CD4-positive, alpha-beta memory T cell (primary cell): ENCODE measurements around the gene PTPRM. TPM values are rescaled to one million over a fixed set of nuclear protein-coding genes. Genes with fewer than 3 reads are reported as not detected.

Experiments used
- CTCF ChIA-PET: fragments of 350-600 bp; sonication (Branson Sonifier 250); formaldehyde crosslinking; loops from one replicate; lab custom pipeline; 2021; ENCODE audit warnings: inconsistent platforms; ENCODE audit not compliant: partially characterized antibody; lab: Charles Lee
- POLR2A ChIA-PET: fragments of 350-600 bp; sonication (Branson Sonifier 250); formaldehyde crosslinking; loops from one replicate; lab custom pipeline; 2021; ENCODE audit not compliant: partially characterized antibody; lab: Charles Lee
- DNase-seq, 5 donors: peaks; one replicate each; pipeline versions ENCODE4 v3.0.0 to v3.0.0-alpha.2; 2020 to 2022; ENCODE audit warnings: mixed read lengths in 1 of 5
- H3K27ac ChIP-seq: one replicate; pipeline ENCODE4 v1.7.0; 2013; ENCODE audit warnings: low read depth, low read length
- H3K27me3 ChIP-seq: 2 replicates; pipeline ENCODE4 v1.7.0; 2013; ENCODE audit warnings: mild to moderate bottlenecking, low read length, moderate library complexity; ENCODE audit not compliant: insufficient read depth
- H3K36me3 ChIP-seq: 2 replicates; pipeline ENCODE4 v1.7.0; 2013; ENCODE audit warnings: mild to moderate bottlenecking, low read length, moderate library complexity; ENCODE audit not compliant: insufficient read depth
- H3K4me1 ChIP-seq: 2 replicates; pipeline ENCODE4 v1.7.0; 2013; ENCODE audit warnings: mild to moderate bottlenecking, low read length, moderate library complexity; ENCODE audit not compliant: insufficient read depth
- H3K4me3 ChIP-seq, 2 donors: one replicate each; pipeline ENCODE4 v1.7.0; 2013; ENCODE audit warnings: low read length in 2 of 2, mild to moderate bottlenecking in 1 of 2
- H3K9me3 ChIP-seq, 2 donors: one replicate each; pipeline ENCODE4 v1.7.0; 2013; ENCODE audit warnings: low read length in 2 of 2, control low read depth in 1 of 2; ENCODE audit not compliant: control insufficient read depth in 1 of 2
- H3K27ac Mint-ChIP-seq, 7 donors: one replicate each; pipeline ENCODE4 v1.8.0; 2020 to 2021; ENCODE audit warnings: mixed read lengths in 7 of 7, mild to moderate bottlenecking in 6 of 7, inconsistent platforms in 3 of 7, moderate library complexity in 3 of 7
- H3K27me3 Mint-ChIP-seq, 2 donors: one replicate each; pipeline ENCODE4 v1.8.0; 2020 to 2021; ENCODE audit warnings: mixed read lengths in 2 of 2
- H3K36me3 Mint-ChIP-seq, 2 donors: one replicate each; pipeline ENCODE4 v1.8.0; 2020 to 2021; ENCODE audit warnings: mixed read lengths in 2 of 2, inconsistent platforms in 1 of 2, mild to moderate bottlenecking in 1 of 2
- H3K4me1 Mint-ChIP-seq, 4 donors: one replicate each; pipeline ENCODE4 v1.8.0; 2020 to 2021; ENCODE audit warnings: mixed read lengths in 4 of 4, mild to moderate bottlenecking in 1 of 4
- H3K4me3 Mint-ChIP-seq, 8 donors: one replicate each; pipeline ENCODE4 v1.8.0; 2020 to 2021; ENCODE audit warnings: mixed read lengths in 8 of 8, mild to moderate bottlenecking in 7 of 8, moderate library complexity in 6 of 8, inconsistent platforms in 3 of 8
- H3K9me3 Mint-ChIP-seq, 8 donors: one replicate each; pipeline ENCODE4 v1.8.0; 2020 to 2021; ENCODE audit warnings: mixed read lengths in 8 of 8, mild to moderate bottlenecking in 5 of 8, inconsistent platforms in 3 of 8, moderate library complexity in 1 of 8
- intact Hi-C: fragments of 100-400 bp; cut with micrococcal nuclease; formaldehyde crosslinking; loops from one replicate; pipeline ENCODE4 v1.15.1; 2023
- polyA plus RNA-seq, 2 donors: library from polyadenylated mRNA; unstranded; fragments of 300-500 nt; fragmentation: Illumina TruSeq; gene quantifications; one replicate each; pipeline ENCODE4 v1.2.3, GENCODE V29; 2021
- total RNA-seq, 2 experiments: library from RNA; stranded (reverse); gene quantifications; one replicate each; pipeline ENCODE4 v1.2.3, GENCODE V29; 2021

The PTPRM gene
- total and polyA plus RNA-seq, 4 experiments from 2014 or later = 6.7 to 20.1 (median 12.9) TPM

DNA sequence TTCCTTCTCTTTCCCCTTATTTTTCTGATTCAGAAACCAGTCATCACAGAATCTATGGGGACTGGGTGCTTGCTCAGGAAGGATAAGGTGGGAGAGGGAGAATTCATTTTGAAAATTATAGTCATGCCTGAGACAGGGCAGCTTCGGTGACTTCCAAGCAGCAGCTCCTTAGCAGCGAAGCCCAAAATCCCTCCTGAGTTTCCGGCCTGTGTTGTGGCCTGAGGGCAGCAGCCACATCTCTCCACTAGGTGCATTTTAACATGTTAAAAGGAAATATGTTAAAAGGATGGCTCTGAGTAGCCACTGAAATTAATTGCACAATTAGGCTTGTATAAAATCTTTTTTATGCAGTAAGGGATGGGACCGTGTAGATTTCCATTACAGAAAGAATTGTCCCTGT, 835.1 kb downstream of the PTPRM start:
- Mint-ChIP-seq H3K4me1 (no peaks in the 10 kb centered on the region), H3K9me3 (peaks cover 0 to 7% (median 2%) of the 10 kb centered on the region in 8 donors), H3K36me3 (peaks cover 7 to 18% of the 10 kb centered on the region in 2 donors), H3K4me3 (no peak overlapping the region), H3K27ac (no peak overlapping the region), H3K27me3 (no peaks in the 10 kb centered on the region)
- ChIA-PET CTCF (no interaction called here), POLR2A (no interaction called here)
- Histone ChIP-seq H3K27ac (no peak overlapping the region), H3K9me3 (no peaks in the 10 kb centered on the region), H3K36me3 (no peaks in the 10 kb centered on the region), H3K4me1 (no peaks in the 10 kb centered on the region), H3K27me3 (no peaks in the 10 kb centered on the region), H3K4me3 (no peak overlapping the region)
- no peak for DNase-seq
- intact Hi-C loops = no loop called here

DNA sequence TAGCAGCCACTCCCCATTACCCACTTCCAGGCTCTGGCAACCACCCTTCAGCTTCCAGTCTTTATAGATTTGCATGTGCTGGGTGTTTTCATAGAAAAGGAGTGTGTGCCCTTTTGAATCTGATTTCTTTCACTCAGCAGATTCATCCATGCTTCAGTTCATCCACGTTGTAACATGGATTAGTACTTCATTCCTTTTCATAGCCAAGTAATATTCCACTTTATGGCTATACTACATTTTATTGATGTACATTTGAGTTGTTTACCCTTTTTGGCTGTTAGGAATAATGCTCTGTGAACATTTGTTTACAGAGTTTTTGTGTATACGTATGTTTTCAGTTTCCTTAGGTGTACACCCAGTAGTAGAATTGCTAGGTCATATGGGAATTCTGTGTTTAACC, 836.6 kb downstream of the PTPRM start:
- Histone ChIP-seq H3K9me3 (no peaks in the 10 kb centered on the region), H3K4me1 (no peaks in the 10 kb centered on the region), H3K27me3 (no peaks in the 10 kb centered on the region), H3K27ac (no peak overlapping the region), H3K36me3 (no peaks in the 10 kb centered on the region), H3K4me3 (no peak overlapping the region)
- DNase-seq = no peak
- Mint-ChIP-seq H3K27me3 (no peaks in the 10 kb centered on the region), H3K4me3 (no peak overlapping the region), H3K27ac (no peak overlapping the region), H3K36me3 (peaks cover 7 to 23% of the 10 kb centered on the region in 2 donors), H3K4me1 (no peaks in the 10 kb centered on the region), H3K9me3 (peaks cover 0 to 11% (median 5%) of the 10 kb centered on the region in 8 donors)
- intact Hi-C loops = no loop called here
- ChIA-PET POLR2A (no interaction called here), CTCF (no interaction called here)

DNA sequence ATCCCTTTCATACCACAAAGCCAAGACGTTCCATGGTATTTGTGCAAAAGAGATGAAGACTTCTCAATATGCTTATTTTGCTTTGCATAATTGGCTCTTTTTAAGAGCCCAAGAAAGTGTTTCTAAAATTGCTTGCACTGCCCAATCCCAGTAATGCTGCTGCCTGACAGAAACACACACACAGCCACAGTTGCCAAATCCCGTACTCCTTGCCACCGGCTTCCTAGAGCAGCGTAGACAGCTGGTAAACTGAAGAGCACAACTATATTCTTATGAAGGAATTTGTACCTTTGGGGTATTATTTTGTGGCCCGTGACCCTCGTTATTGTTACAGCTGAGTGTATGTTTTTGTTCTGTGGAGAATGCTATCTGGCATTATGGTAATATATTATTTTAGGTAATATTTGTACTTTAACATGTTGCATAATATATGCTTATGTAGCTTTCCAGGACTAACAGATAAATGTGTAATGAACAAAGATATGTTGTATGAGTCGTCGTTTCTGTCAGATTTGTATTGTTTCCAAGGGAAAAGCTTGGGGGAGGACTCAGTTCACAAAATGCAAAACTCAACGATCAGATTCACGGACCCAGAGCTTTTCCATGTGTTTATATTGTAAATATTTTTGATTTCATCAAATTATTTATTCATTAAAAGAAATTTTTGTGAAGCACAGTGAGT, 839.2 kb downstream of the PTPRM start:
- H3K4me1 Mint-ChIP-seq = no peaks in the 10 kb centered on the region
- Histone ChIP-seq H3K9me3 (peaks cover 0 to 5% of the 10 kb centered on the region in 2 donors), H3K4me3 (no peak overlapping the region), H3K27me3 (no peaks in the 10 kb centered on the region), H3K27ac (no peak overlapping the region), H3K36me3 (no peaks in the 10 kb centered on the region), H3K4me1 (no peaks in the 10 kb centered on the region)
- no peak for DNase-seq
- H3K4me3 Mint-ChIP-seq = no peak overlapping the region
- POLR2A ChIA-PET = no interaction called here
- H3K27ac Mint-ChIP-seq = no peak overlapping the region
- H3K36me3 Mint-ChIP-seq = peaks cover 3 to 23% of the 10 kb centered on the region in 2 donors
- no peaks in the 10 kb centered on the region for H3K27me3 Mint-ChIP-seq
- CTCF ChIA-PET = no interaction called here
- H3K9me3 Mint-ChIP-seq = peaks cover 4 to 32% (median 18%) of the 10 kb centered on the region in 8 donors
- intact Hi-C loops = no loop called here

DNA sequence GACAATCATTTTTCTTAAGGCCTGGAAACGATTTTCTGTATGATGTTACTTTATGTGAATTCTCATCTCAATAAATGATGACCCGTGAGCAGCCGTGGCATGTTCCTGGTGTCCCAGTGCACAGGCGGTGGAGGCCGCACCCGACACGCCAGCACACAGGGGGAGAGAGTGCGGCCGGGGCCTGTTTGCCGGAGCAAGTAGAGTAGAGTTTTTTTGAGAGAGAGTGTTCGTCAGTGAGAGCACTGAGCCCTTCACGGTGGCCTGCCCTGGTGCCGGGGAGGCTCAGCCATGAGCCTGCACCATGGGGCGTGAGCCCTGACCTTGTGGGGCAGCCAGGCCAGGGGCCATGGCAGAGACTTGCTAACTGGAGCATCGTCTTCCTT, 839.7 kb downstream of the PTPRM start:
- Histone ChIP-seq H3K4me1 (no peaks in the 10 kb centered on the region), H3K4me3 (no peak overlapping the region), H3K9me3 (peaks cover 0 to 5% of the 10 kb centered on the region in 2 donors), H3K36me3 (no peaks in the 10 kb centered on the region), H3K27ac (no peak overlapping the region), H3K27me3 (no peaks in the 10 kb centered on the region)
- no peaks in the 10 kb centered on the region for H3K27me3 Mint-ChIP-seq
- no peaks in the 10 kb centered on the region for H3K4me1 Mint-ChIP-seq
- intact Hi-C loops = no loop called here
- H3K9me3 Mint-ChIP-seq = peaks cover 4 to 37% (median 22%) of the 10 kb centered on the region in 8 donors
- CTCF ChIA-PET = no interaction called here
- H3K36me3 Mint-ChIP-seq = peaks cover 3 to 23% of the 10 kb centered on the region in 2 donors
- DNase-seq = no peak
- H3K27ac Mint-ChIP-seq = no peak overlapping the region
- POLR2A ChIA-PET = no interaction called here
- H3K4me3 Mint-ChIP-seq = no peak overlapping the region

DNA sequence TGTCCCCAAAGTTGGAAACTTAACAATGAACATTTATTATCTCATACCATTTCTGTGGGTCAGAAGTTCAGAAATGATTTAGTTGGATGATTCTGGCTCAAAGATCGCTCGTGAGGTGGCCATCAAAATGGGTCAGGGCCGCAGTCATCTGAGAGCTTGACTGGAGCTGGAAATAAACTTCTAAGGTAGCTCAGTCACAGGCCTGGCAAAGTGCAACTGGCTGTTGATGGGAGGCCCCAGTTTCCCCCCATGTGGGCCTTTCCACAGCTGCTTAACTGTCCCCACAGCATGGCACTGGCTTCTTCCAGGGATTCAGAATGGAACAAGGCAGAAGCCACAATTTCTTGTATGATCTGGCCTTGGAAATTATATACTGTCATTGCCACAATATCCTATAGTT, 842.0 kb downstream of the PTPRM start:
- no peaks in the 10 kb centered on the region for H3K4me1 Mint-ChIP-seq
- POLR2A ChIA-PET = no interaction called here
- peaks cover 3 to 22% of the 10 kb centered on the region in 2 donors for H3K36me3 Mint-ChIP-seq

DNA sequence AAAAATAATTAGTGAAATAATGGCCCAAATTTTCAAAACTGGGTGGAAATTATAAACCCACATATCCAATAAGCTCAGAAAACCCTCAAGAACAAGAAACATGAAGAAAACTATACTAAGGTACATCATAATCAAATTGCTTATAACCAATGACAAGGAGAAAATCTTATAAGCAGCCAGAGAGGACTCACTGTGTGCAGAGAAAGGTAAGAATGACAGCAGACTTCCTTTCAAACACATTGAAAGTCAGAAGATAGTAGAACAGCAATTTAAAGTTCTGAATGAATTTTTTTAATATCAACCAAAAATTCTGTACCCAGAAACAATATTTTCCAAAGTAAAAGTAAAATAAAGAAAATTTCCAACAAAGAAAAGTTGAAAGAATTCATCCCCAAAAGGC, 844.4 kb downstream of the PTPRM start:
- no peak for DNase-seq
- no peak overlapping the region for H3K4me3 Mint-ChIP-seq
- ChIA-PET POLR2A (no interaction called here), CTCF (no interaction called here)
- no peaks in the 10 kb centered on the region for H3K4me1 Mint-ChIP-seq
- H3K27ac Mint-ChIP-seq = no peak overlapping the region
- Histone ChIP-seq H3K4me3 (no peak overlapping the region), H3K36me3 (no peaks in the 10 kb centered on the region), H3K27ac (no peak overlapping the region), H3K27me3 (no peaks in the 10 kb centered on the region), H3K4me1 (no peaks in the 10 kb centered on the region), H3K9me3 (peaks cover 0 to 5% of the 10 kb centered on the region in 2 donors)
- peaks cover 4 to 60% (median 28%) of the 10 kb centered on the region in 8 donors for H3K9me3 Mint-ChIP-seq
- no peaks in the 10 kb centered on the region for H3K27me3 Mint-ChIP-seq
- intact Hi-C loops = no loop called here
- peaks cover 0 to 12% of the 10 kb centered on the region in 2 donors for H3K36me3 Mint-ChIP-seq

More for the DNA sequence above, 842.0 kb downstream of the PTPRM start:
- Mint-ChIP-seq H3K4me3 (no peak overlapping the region), H3K27me3 (no peaks in the 10 kb centered on the region), H3K27ac (no peak overlapping the region), H3K9me3 (peaks cover 4 to 52% (median 29%) of the 10 kb centered on the region in 8 donors)
- Histone ChIP-seq H3K4me1 (no peaks in the 10 kb centered on the region), H3K36me3 (no peaks in the 10 kb centered on the region), H3K9me3 (peaks cover 0 to 5% of the 10 kb centered on the region in 2 donors), H3K27me3 (no peaks in the 10 kb centered on the region), H3K4me3 (no peak overlapping the region), H3K27ac (no peak overlapping the region)
- intact Hi-C loops = no loop called here
- CTCF ChIA-PET = no interaction called here
- no peak for DNase-seq

DNA sequence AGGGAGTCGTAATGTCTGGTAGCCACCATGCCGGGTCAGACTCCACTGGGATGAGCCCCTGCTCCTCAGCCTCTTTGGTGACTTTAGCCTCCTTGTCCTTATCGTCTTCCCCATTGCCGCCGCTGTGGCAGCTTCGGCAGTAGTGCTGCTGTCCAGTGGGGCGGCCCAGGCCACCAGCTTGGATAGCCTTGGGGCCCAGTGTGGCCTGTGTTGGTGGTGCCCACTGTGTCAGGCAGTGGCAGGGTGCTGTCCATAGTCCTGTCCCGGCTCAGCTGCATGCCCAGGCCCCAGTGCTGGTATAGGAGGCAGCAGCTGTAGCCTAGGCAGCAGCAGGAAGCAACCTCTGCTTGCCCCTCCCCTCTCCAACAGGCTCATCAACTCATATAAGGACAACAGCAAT, 845.0 kb downstream of the PTPRM start:
- no peak overlapping the region for H3K4me3 ChIP-seq
- no peak overlapping the region for H3K4me3 Mint-ChIP-seq
- CTCF ChIA-PET = no interaction called here

More for the DNA sequence above, 845.0 kb downstream of the PTPRM start:
- peaks cover 0 to 8% of the 10 kb centered on the region in 2 donors for H3K36me3 Mint-ChIP-seq
- H3K4me1 Mint-ChIP-seq = no peaks in the 10 kb centered on the region
- peaks cover 4 to 61% (median 26%) of the 10 kb centered on the region in 8 donors for H3K9me3 Mint-ChIP-seq
- intact Hi-C loops = no loop called here
- H3K4me1 ChIP-seq = no peaks in the 10 kb centered on the region
- DNase-seq = no peak
- POLR2A ChIA-PET = no interaction called here
- no peak overlapping the region for H3K27ac Mint-ChIP-seq
- no peaks in the 10 kb centered on the region for H3K36me3 ChIP-seq
- H3K27ac ChIP-seq = no peak overlapping the region
- no peaks in the 10 kb centered on the region for H3K27me3 Mint-ChIP-seq
- peaks cover 0 to 5% of the 10 kb centered on the region in 2 donors for H3K9me3 ChIP-seq
- no peaks in the 10 kb centered on the region for H3K27me3 ChIP-seq
